Epithelial cell of esophagus (primary cell): Measurements from ENCODE around the gene RAB1B.
"Not testable (repeated sequence)": the region's sequence is repeated elsewhere in the genome, so short reads cannot be mapped to it uniquely, and the experiment has no call there.

Source experiments
- DNase-seq: peaks from one replicate; pipeline ENCODE4 v3.0.0; 2010; ENCODE audit warnings: low read depth
- H3K4me3 ChIP-seq: 2 replicates; pipeline ENCODE4 v1.5.1; 2011; ENCODE audit warnings: mild to moderate bottlenecking, low read length, control low read depth
- CTCF ChIP-seq: IDR thresholded peaks from 2 replicates; pipeline ENCODE4 v1.5.1; 2011; ENCODE audit warnings: low read depth, mild to moderate bottlenecking, low read length, control low read depth, inconsistent platforms; ENCODE audit not compliant: insufficient read depth; ENCODE audit errors: missing control alignments

RAB1B gene

GRCh38 chr11:66309475-66309874 is 41.0 kb downstream of the RAB1B start:
- no peak for TF ChIP-seq CTCF
- no peak overlapping the region for H3K4me3 ChIP-seq
- DNase-seq, result no peak

GRCh38 chr11:66310324-66310723 is 41.9 kb downstream of the RAB1B start:
- no peak overlapping the region for H3K4me3 ChIP-seq
- TF ChIP-seq CTCF, result no peak
- no peak for DNase-seq

GRCh38 chr11:66310803-66311440 is 42.5 kb downstream of the RAB1B start:
- not testable (repeated sequence) for H3K4me3 ChIP-seq, DNase-seq

GRCh38 chr11:66311470-66311964 is 43.1 kb downstream of the RAB1B start:
- peak overlapping the region; percentile 58 for H3K4me3 ChIP-seq
- no peak for TF ChIP-seq CTCF
- no peak for DNase-seq

DNA sequence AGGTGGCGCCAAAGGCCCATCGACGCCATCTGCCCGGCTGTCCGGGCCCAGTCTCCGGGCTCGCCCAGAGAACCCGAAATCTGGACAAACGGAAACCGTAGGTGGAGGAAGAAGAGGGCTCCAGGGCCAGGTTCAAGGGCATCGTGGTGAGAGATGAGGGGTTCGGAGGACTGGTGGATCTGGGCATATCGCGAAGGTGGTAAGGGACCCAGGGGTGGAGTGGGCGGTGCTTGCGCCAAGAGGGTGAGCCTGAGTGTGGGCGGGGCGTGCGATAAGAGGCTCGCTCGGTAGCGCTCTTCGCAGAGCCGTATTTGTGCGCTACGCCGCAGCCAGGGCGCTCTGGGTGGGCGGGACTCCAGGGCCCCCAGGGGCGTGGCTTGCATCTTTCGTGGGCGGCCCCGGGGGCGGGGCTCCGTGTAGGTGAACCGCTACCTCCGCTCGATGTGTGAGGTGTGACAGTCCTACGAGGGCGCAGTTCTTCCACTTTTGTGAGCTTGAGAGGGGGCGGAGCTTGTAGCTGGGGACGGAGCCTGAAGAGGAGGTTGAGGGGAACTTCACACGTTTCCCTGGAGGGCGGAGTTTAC is 43.6 kb downstream of the RAB1B start:
- peak; percentile 94 for DNase-seq
- peak; percentile 92 for TF ChIP-seq CTCF
- H3K4me3 ChIP-seq, result peak overlapping the region; percentile 58

DNA sequence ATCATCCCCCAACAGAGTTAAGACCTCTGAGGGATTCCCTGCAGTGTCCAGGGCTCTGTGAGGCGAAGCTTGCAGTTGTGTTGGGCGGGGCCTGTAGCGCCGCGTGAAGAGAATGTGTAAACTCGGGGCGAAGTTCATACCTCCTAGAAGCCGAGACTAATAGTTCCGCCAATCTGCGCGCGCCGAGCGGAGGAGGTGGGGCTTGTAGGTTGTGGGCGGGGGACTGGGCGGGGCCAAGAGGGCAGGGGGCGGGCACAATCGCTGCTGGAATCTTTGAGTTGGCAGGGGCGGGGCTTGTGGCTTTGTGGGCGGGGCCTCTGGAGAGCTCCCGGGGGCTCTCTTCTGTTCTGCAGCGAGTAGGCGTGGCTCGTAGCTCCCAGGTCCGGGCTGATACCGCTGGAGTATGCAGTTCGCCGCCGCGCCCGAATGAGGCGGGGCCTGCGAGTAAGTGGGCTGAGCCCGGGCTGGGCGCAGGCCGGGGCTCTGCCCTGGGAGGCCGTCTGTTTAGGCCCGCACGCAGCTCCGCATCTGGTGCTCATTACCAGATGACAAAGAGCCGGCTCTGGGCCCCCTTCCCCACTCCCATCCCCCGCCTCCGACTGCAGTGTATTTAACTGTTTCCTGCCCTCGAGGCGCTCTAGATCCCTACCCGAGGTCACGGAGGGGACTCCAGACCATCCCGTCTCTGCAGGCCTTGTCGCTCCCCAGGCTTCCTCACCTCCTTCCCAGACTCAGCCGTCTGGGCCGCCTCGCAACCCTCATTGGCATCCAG is 44.3 kb downstream of the RAB1B start:
- H3K4me3 ChIP-seq, result peak overlapping the region; percentile 58
- peak; percentile 99 for DNase-seq
- TF ChIP-seq CTCF, result no peak
